Globus pallidus (tissue), 1 donor: ENCODE results near the gene CCNK.

Source experiments
- DNase-seq: peaks from one replicate; pipeline ENCODE4 v3.0.0-alpha.2; 2015; ENCODE audit warnings: low spot score

Gene CCNK

GRCh38 chr14:99552021-99552553 is 70.9 kb downstream of the CCNK start:
- no peak for DNase-seq

DNA sequence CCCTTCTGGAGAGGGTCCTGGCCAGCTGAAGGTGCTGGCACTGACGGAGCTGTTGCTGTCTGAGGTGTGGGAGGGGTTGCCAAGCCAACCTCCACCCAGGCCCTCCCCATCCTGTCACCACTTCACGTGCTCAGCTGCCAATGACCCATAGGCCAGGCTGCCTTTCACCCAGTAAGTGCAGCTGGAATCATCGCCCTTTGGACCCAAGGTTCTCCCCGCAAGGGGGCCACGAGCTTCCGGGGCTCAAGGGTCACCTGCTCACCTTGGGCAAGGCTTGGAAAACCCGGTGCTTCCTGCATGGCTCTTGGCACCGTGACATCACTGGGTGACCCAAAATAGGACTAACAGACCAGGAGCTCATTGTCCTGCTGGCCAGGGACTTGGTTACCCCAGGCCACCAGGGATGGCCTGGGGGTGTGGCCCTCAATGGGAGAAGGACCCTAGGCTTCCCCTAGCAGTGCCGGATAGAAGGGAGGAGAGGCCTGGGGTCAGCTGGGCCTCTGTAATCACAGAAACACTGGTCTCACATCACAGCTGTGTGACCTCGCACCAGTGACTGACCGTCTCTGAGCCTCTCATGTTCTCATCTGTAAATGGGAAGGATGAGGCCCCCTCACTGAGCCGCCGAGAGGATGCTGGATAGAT is 71.5 kb downstream of the CCNK start:
- no peak for DNase-seq

DNA sequence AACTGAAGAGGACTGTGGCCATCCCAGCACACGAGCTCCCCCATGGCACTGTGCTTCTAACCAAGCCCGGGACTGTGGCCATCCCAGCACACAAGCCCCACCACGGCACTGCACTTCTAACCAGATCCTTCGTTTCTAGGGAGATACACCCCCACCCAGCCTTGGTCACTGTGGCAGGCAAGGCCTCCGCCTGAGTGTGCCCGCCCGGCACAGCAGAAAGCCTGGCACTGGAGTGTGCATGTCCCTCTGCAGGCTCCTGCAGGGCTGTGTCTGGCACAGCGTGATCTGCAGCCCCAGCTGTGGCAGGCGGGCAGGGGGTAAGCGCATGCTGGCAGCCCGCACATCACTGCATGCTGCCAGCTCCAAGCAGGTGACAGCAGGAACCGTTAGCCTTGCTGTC is 73.0 kb downstream of the CCNK start:
- DNase-seq, result peak; percentile 69

GRCh38 chr14:99554757-99555531 is 73.7 kb downstream of the CCNK start:
- no peak for DNase-seq

DNA sequence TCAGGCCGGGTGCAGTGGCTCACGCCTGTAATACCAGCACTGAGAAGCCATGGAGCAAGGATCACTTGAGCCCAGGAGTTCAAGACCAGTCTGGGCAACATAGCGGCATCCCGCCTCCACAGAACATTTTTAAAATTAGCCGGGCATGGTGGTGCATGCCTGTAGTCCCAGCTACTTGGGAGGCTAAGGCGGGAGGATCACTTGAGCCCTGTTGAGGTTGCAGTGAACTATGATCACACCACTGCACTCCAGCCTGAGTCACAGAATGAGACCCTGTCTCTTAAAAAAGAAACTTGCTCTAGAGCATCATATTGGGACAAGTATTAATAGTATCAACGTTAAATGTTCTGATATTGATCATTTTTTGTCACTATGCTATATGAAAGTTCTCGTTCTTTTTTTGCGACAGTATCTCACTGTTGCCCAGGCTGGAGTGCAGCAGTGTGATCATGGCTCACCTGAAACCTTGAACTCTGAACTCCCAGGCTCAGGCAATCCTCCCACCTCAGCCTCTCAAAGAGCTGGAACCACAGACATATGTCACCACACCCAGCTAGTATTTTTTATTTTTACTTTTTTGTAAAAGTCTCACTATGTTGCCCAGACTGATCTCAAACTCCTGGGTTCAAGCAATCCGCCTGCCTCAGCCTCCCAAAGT is 75.1 kb downstream of the CCNK start:
- no peak for DNase-seq

DNA sequence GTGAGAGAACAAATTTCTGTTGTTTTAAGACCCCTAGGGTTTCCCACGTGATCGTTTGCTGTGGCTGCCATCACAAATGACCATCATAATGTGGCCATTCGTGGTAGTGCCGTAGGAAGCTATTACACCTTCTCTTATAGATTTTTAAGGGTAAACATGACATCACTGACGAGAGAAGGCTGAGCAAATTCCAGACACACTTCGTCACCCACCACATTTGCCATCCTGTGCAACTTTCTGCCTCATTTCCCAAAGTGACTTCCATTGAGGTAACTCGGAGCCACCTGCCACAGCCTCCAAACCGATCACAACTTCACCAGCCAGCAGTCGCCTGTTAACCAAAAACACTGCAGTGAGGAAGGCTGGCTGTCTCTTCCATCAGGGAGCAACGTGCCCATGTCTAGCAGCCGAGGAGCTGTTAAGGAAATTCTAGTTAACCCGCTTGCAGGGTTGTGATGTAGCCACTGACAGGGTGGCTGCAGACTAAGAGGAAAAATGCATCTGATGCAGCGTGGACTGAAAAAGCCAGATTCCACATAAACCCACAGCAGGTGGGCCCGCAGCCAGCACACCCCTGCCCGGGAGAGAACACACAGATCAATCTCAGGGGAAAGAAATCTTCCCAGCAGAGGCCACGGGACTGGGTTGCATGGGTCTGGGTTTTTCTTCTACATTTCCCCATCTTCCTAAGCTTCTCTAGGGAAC is 78.2 kb downstream of the CCNK start:
- no peak for DNase-seq

- no peak for DNase-seq
These were observed 79.2 kb downstream of the CCNK start for GRCh38 chr14:99560403-99560802.

GRCh38 chr14:99560922-99561683 is 79.9 kb downstream of the CCNK start:
- no peak for DNase-seq

GRCh38 chr14:99561864-99562263 is 80.7 kb downstream of the CCNK start:
- DNase-seq, result no peak
